Psoas muscle (tissue), 8 donors: Measurements from ENCODE around the gene ENDOU. TPM values are rescaled to one million over a fixed set of nuclear protein-coding genes. Genes with fewer than 3 reads are reported as not detected.

Source experiments
- ATAC-seq, 4 donors: fragments of 200-7000 bp; cut with Tn5 transposase; one replicate each; pipeline ENCODE4 v1.9.1; 2020; ENCODE audit warnings: moderate library complexity in 3 of 4, mild to moderate bottlenecking in 2 of 4
- DNase-seq, 2 donors: peaks; one replicate each; pipeline ENCODE4 v3.0.0-alpha.2; 2020
- H3K27ac ChIP-seq: fragments of 200-600 bp; one replicate; pipeline ENCODE4 v1.8.0; 2022
- H3K27me3 ChIP-seq, 3 donors: fragments of 200-600 bp in 1 of 3; one replicate each; pipeline versions ENCODE4 v1.6.1 to v1.8.0; 2013 to 2022; ENCODE audit warnings: low read length in 2 of 3, mild to moderate bottlenecking in 2 of 3, moderate library complexity in 1 of 3; ENCODE audit not compliant: insufficient read depth in 3 of 3
- H3K36me3 ChIP-seq, 2 donors: fragments of 200-600 bp in 1 of 2; one replicate each; pipeline versions ENCODE4 v1.6.1 to v1.8.0; 2013 to 2022; ENCODE audit warnings: low read depth in 1 of 2, mild to moderate bottlenecking in 1 of 2, moderate library complexity in 1 of 2; ENCODE audit not compliant: insufficient read depth in 1 of 2
- H3K4me1 ChIP-seq: fragments of 200-600 bp; one replicate; pipeline ENCODE4 v1.8.0; 2022
- H3K4me3 ChIP-seq: fragments of 200-600 bp; one replicate; pipeline ENCODE4 v1.8.0; 2022; ENCODE audit warnings: mild to moderate bottlenecking
- H3K9me3 ChIP-seq: fragments of 200-600 bp; one replicate; pipeline ENCODE4 v1.8.0; 2022
- CTCF ChIP-seq: fragments of 200-600 bp; IDR thresholded peaks from one replicate; pipeline ENCODE4 v1.8.0; 2022; ENCODE audit warnings: antibody characterized with exemption
- WGBS, 3 donors: extraction: QIAGEN DNeasy Blood & Tissue Kit; methylation state at CpG; one replicate each; pipeline versions ENCODE4 v1.1.6 to v1.1.7; 2013; 5-methylcytosine and 5-hydroxymethylcytosine counted together
- intact Hi-C, 2 donors: fragments of 100-400 bp; cut with DNase I; formaldehyde crosslinking; loops; one replicate each; pipeline versions ENCODE4 v1.11.0 to v1.14.2; 2022
- polyA plus RNA-seq, 3 donors: library from polyadenylated mRNA; stranded (reverse); fragments of 200-250 nt; gene quantifications; one replicate each; pipeline ENCODE4 v1.2.3, GENCODE V29; 2013
- total RNA-seq, 4 donors: library from RNA; stranded (reverse); fragmentation: NEBNext Ultra II Directional in 2 of 4; extraction: Animal tissue kit (Norgen Biotek cat#: 25700) in 2 of 4; gene quantifications; one replicate each; pipeline versions ENCODE4 v1.2.1 to v1.2.4, GENCODE V29; 2021 to 2023
- donor health status: healthy with polysubstance abuse.
- donor health status: DM: no; HTN: no; CAD: no; lungs with moderate emphysema.
- donor health status: Bipolar disorder and iron deficiency.
- donor health status: healthy.
- donor health status: DM: yes; HTN: yes; CAD: no.
- donor health status: DM: no; HTN: no; CAD: no.
- donor health status: DM: no; HTN: no; CAD: no.
- donor health status: DM: yes; HTN: yes; CAD: no.

ENDOU gene
- total and polyA plus RNA-seq, 7 donors = 0.13 to 0.82 (median 0.20) TPM; not detected in 3

GRCh38 chr12:47754126-47754525, 28.8 kb upstream of the ENDOU start:
- intact Hi-C loops = no loop called here
- TF ChIP-seq CTCF = no peak
- peaks cover 38% of the 10 kb centered on the region for H3K4me1 ChIP-seq
- 79 to 86% (median 82%) methylated on average over 4 of the region's 4 CpGs for WGBS, 3 donors
- no peaks in the 10 kb centered on the region for H3K27me3 ChIP-seq
- no peaks in the 10 kb centered on the region for H3K9me3 ChIP-seq
- no peak for ATAC-seq
- no peak for DNase-seq
- H3K36me3 ChIP-seq = peaks cover 0 to 3% of the 10 kb centered on the region in 2 donors
- peak overlapping the region; percentile 89 for H3K27ac ChIP-seq
- peak overlapping the region; percentile 34 for H3K4me3 ChIP-seq

GRCh38 chr12:47753021-47754001, 28.0 kb upstream of the ENDOU start:
- DNase-seq (peak; percentile 86 to 96), ATAC-seq (peak; percentile 95 to 98 (median 95))
- H3K27me3 ChIP-seq = no peaks in the 10 kb centered on the region
- peak overlapping the region; percentile 89 for H3K27ac ChIP-seq
- H3K4me3 ChIP-seq = peak overlapping the region; percentile 34
- TF ChIP-seq CTCF = no peak
- WGBS, 3 donors = 27 to 30% (median 29%) methylated on average over 11 of the region's 11 CpGs
- H3K4me1 ChIP-seq = peaks cover 38% of the 10 kb centered on the region
- intact Hi-C loops = no loop called here
- H3K9me3 ChIP-seq = no peaks in the 10 kb centered on the region
- peaks cover 0 to 3% of the 10 kb centered on the region in 2 donors for H3K36me3 ChIP-seq

DNA sequence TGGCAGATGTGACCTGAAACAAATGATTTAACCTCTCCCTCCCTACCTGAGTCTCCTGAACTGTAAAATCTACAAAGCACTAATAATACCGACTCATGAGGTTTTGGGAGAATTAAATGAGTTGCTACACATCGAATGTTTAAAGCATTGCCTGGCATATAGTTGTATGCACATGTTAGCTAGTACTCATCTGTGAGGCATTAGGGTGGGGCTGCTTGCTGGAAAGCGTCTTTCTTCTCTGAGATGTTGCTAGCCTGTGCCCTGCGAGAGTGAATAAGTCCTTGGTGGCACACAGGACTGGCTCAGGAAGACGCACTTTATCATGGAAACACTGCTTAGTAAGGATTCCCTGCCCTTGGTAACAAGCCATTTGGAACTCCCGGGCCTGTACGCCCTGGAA, 27.3 kb upstream of the ENDOU start:
- 54 to 60% (median 56%) methylated on average over 7 of the region's 7 CpGs for WGBS, 3 donors
- TF ChIP-seq CTCF = no peak
- no peak for ATAC-seq
- no peaks in the 10 kb centered on the region for H3K27me3 ChIP-seq
- intact Hi-C loops = no loop called here
- peaks cover 0 to 3% of the 10 kb centered on the region in 2 donors for H3K36me3 ChIP-seq
- no peaks in the 10 kb centered on the region for H3K9me3 ChIP-seq
- peaks cover 38% of the 10 kb centered on the region for H3K4me1 ChIP-seq
- peak overlapping the region; percentile 89 for H3K27ac ChIP-seq
- no peak overlapping the region for H3K4me3 ChIP-seq
- DNase-seq = no peak

DNA sequence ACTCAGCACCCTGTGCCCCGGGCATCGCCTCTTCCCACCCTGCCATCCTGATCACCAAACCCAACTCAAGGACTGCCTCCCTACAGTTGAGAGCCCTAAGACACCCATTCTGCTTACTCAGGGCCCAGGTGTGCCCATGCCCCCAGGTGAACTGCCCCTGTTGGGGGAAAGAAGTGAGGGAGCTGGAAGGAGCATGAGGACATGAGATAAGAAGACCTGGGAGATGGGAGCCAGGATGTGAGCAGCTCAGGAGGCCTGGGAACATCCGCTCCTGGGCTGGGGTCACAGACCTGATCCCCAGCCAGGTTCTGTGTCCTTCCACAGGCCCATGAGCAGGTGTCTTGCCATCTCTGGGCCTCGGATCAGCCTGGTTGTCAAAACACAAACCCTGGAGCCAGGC, 26.8 kb upstream of the ENDOU start:
- H3K4me1 ChIP-seq = peaks cover 38% of the 10 kb centered on the region
- no peaks in the 10 kb centered on the region for H3K9me3 ChIP-seq
- intact Hi-C loops = no loop called here
- no peak overlapping the region for H3K4me3 ChIP-seq
- TF ChIP-seq CTCF = no peak
- no peaks in the 10 kb centered on the region for H3K27me3 ChIP-seq
- peak overlapping the region; percentile 89 for H3K27ac ChIP-seq
- ATAC-seq = no peak
- peaks cover 0 to 3% of the 10 kb centered on the region in 2 donors for H3K36me3 ChIP-seq
- 79 to 82% (median 82%) methylated on average over 4 of the region's 4 CpGs for WGBS, 3 donors
- no peak for DNase-seq
